ENCODE results near the gene MANF.

- TF ChIP-seq CTCF (IDR thresholded peaks at IDR 0.05): no peak
- no peak for TF ChIP-seq POLR2A (IDR thresholded peaks at IDR 0.05)
Measured at GRCh38 chr3:51360806-51361205, 24.3 kb upstream of the MANF start.

Data from body of pancreas (tissue), 4 donors.